ENCODE data around the gene PNPLA6. TPM values are rescaled to one million over a fixed set of nuclear protein-coding genes. Genes with fewer than 3 reads are reported as not detected.
A peak's percentile ranks its signal among the peaks of the same experiment; 100 is the strongest.

The PNPLA6 gene
- total RNA-seq, 1 donor from 2014 or later: 82.0 TPM

GRCh38 chr19:7545904-7546303, 10.4 kb downstream of the PNPLA6 start:
- peaks cover 4% of the 10 kb centered on the region for H3K9me3 Mint-ChIP-seq (ENCODE audit: unreplicated experiment)
- no peak for DNase-seq

GRCh38 chr19:7547159-7547558, 11.6 kb downstream of the PNPLA6 start:
- no peak for DNase-seq
- no peak overlapping the region for H3K27ac Mint-ChIP-seq (ENCODE audit: unreplicated experiment)
- H3K4me3 Mint-ChIP-seq (ENCODE audit: unreplicated experiment): no peak overlapping the region
- peaks cover 4% of the 10 kb centered on the region for H3K36me3 Mint-ChIP-seq (ENCODE audit: unreplicated experiment)
- peaks cover 6% of the 10 kb centered on the region for H3K27me3 Mint-ChIP-seq (ENCODE audit: unreplicated experiment)
- TF ChIP-seq CTCF (IDR thresholded peaks at IDR 0.05; ENCODE audit: partially characterized antibody, unreplicated experiment): no peak
- no peaks in the 10 kb centered on the region for H3K4me1 Mint-ChIP-seq (ENCODE audit: low read depth, unreplicated experiment)
- peaks cover 4% of the 10 kb centered on the region for H3K9me3 Mint-ChIP-seq (ENCODE audit: unreplicated experiment)

More at GRCh38 chr19:7545904-7546303, 10.4 kb downstream of the PNPLA6 start:
- Mint-ChIP-seq H3K4me1 (ENCODE audit: low read depth, unreplicated experiment) (no peaks in the 10 kb centered on the region), H3K4me3 (ENCODE audit: unreplicated experiment) (peak overlapping the region; percentile 39), H3K27ac (ENCODE audit: unreplicated experiment) (no peak overlapping the region), H3K36me3 (ENCODE audit: unreplicated experiment) (peaks cover 4% of the 10 kb centered on the region), H3K27me3 (ENCODE audit: unreplicated experiment) (peaks cover 3% of the 10 kb centered on the region)
- TF ChIP-seq CTCF (IDR thresholded peaks at IDR 0.05; ENCODE audit: partially characterized antibody, unreplicated experiment): no peak

GRCh38 chr19:7549429-7550148, 14.1 kb downstream of the PNPLA6 start:
- H3K9me3 Mint-ChIP-seq (ENCODE audit: unreplicated experiment): peaks cover 2% of the 10 kb centered on the region
- H3K4me3 Mint-ChIP-seq (ENCODE audit: unreplicated experiment): peak overlapping the region; percentile 30
- TF ChIP-seq CTCF (IDR thresholded peaks at IDR 0.05; ENCODE audit: partially characterized antibody, unreplicated experiment): no peak
- peaks cover 9% of the 10 kb centered on the region for H3K36me3 Mint-ChIP-seq (ENCODE audit: unreplicated experiment)
- no peaks in the 10 kb centered on the region for H3K4me1 Mint-ChIP-seq (ENCODE audit: low read depth, unreplicated experiment)
- DNase-seq: no peak
- no peak overlapping the region for H3K27ac Mint-ChIP-seq (ENCODE audit: unreplicated experiment)
- peaks cover 11% of the 10 kb centered on the region for H3K27me3 Mint-ChIP-seq (ENCODE audit: unreplicated experiment)

- no peaks in the 10 kb centered on the region for H3K4me1 Mint-ChIP-seq (ENCODE audit: low read depth, unreplicated experiment)
- no peak overlapping the region for H3K27ac Mint-ChIP-seq (ENCODE audit: unreplicated experiment)
- peaks cover 9% of the 10 kb centered on the region for H3K36me3 Mint-ChIP-seq (ENCODE audit: unreplicated experiment)
- DNase-seq: no peak
- H3K4me3 Mint-ChIP-seq (ENCODE audit: unreplicated experiment): peak overlapping the region; percentile 57
- H3K27me3 Mint-ChIP-seq (ENCODE audit: unreplicated experiment): peaks cover 11% of the 10 kb centered on the region
- TF ChIP-seq CTCF (IDR thresholded peaks at IDR 0.05; ENCODE audit: partially characterized antibody, unreplicated experiment): no peak
- peaks cover 2% of the 10 kb centered on the region for H3K9me3 Mint-ChIP-seq (ENCODE audit: unreplicated experiment)
These were observed 14.8 kb downstream of the PNPLA6 start for GRCh38 chr19:7550169-7550770.
